Pancreas (tissue), 10 donors: Measurements from ENCODE around the gene INPP5A. TPM values are rescaled to one million over a fixed set of nuclear protein-coding genes. Genes with fewer than 3 reads are reported as not detected.

Source experiments
- ATAC-seq, 4 donors: fragments of 200-7000 bp; cut with Tn5 transposase; one replicate each; pipeline versions ENCODE4 v1.8.0 to v1.9.1; 2020; ENCODE audit warnings: mild to moderate bottlenecking in 4 of 4, moderate library complexity in 4 of 4
- DNase-seq, 6 donors: peaks; one replicate each; pipeline ENCODE4 v3.0.0-alpha.2; 2020
- FAIRE-seq: peaks from 2 replicates; lab custom pipeline; 2012; peaks lifted over from hg19 to GRCh38; lab: Jason Lieb, UNC
- H3K27ac ChIP-seq, 4 donors: fragments of 200-600 bp; sonication (generic); 1 replicate in 3 of 4; 2 replicates in 1 of 4; pipeline versions ENCODE4 v1.5.0 to v1.8.0; 2020
- H3K27me3 ChIP-seq, 4 donors: fragments of 200-600 bp; one replicate each; pipeline ENCODE4 v1.8.0; 2021
- H3K36me3 ChIP-seq, 3 donors: fragments of 200-600 bp; sonication (generic) in 1 of 3; one replicate each; pipeline versions ENCODE4 v1.5.0 to v1.8.0; 2020 to 2021
- H3K4me1 ChIP-seq, 3 donors: fragments of 200-600 bp; one replicate each; pipeline ENCODE4 v1.8.0; 2021
- H3K4me3 ChIP-seq, 4 donors: fragments of 200-600 bp; sonication (generic) in 2 of 4; one replicate each; pipeline versions ENCODE4 v1.5.0 to v1.8.0; 2020 to 2021
- H3K9me3 ChIP-seq, 4 donors: fragments of 200-600 bp; one replicate each; pipeline ENCODE4 v1.8.0; 2021
- CTCF ChIP-seq, 4 donors: fragments of 200-600 bp; sonication (generic) in 3 of 4; IDR thresholded peaks; one replicate each; pipeline versions ENCODE4 v1.5.0 to v1.8.0; 2021; ENCODE audit warnings: antibody characterized with exemption in 4 of 4
- WGBS, 2 donors: extraction: QIAGEN DNeasy Blood & Tissue Kit; methylation state at CpG; one replicate each; pipeline ENCODE4 v1.1.7; 2013; 5-methylcytosine and 5-hydroxymethylcytosine counted together
- intact Hi-C, 3 donors: fragments of 100-400 bp; cut with DNase I; formaldehyde crosslinking; loops; one replicate each; pipeline versions ENCODE4 v1.11.1 to v1.14.2; 2022
- polyA plus RNA-seq, 2 donors: library from polyadenylated mRNA; stranded (reverse); fragments of 200-250 nt; gene quantifications; one replicate each; pipeline ENCODE4 v1.2.3, GENCODE V29; 2013
- total RNA-seq, 6 donors: library from RNA; stranded (reverse); fragmentation: NEBNext Ultra II Directional in 4 of 6; extraction: Animal tissue kit (Norgen Biotek cat#: 25700) in 4 of 6; gene quantifications; one replicate each; pipeline versions ENCODE4 v1.2.1 to v1.2.4, GENCODE V29; 2021 to 2023
- donor health status: healthy with polysubstance abuse.
- donor health status: DM: no; HTN: no; CAD: no; lungs with moderate emphysema.
- donor health status: DM: no; HTN: no; CAD: no.
- donor health status: control.
- donor health status: control.
- donor health status: Bipolar disorder and iron deficiency.
- donor health status: DM: yes; HTN: yes; CAD: no.
- donor health status: DM: no; HTN: no; CAD: no.
- donor health status: DM: no; HTN: no; CAD: no.
- donor health status: DM: yes; HTN: yes; CAD: no.

The INPP5A gene
- total and polyA plus RNA-seq, 8 donors = 5.9 to 15.6 (median 11.3) TPM

- no peaks in the 10 kb centered on the region for H3K4me1 ChIP-seq
- intact Hi-C loops = no loop called here
- ATAC-seq (no peak), FAIRE-seq (no peak), DNase-seq (peak in 3 of 6 donors; percentile 9 to 58 (median 48))
- no peaks in the 10 kb centered on the region for H3K9me3 ChIP-seq
- H3K36me3 ChIP-seq = peaks cover 0 to 11% (median 0%) of the 10 kb centered on the region in 3 donors
- no peak overlapping the region for H3K4me3 ChIP-seq
- TF ChIP-seq CTCF (IDR thresholded peaks at IDR 0.05) = no peak
- no peak overlapping the region for H3K27ac ChIP-seq
- WGBS, 2 donors = 94 to 96% methylated on average over 13 of the region's 13 CpGs
- no peaks in the 10 kb centered on the region for H3K27me3 ChIP-seq
Observed at GRCh38 chr10:132711613-132712121, 174.1 kb downstream of the INPP5A start.

- intact Hi-C loops = no loop called here
- ATAC-seq = no peak
- no peak for TF ChIP-seq CTCF (IDR thresholded peaks at IDR 0.05)
- peak in 3 of 6 donors; percentile 2 to 25 (median 18) for DNase-seq
- no peak overlapping the region for H3K4me3 ChIP-seq
- WGBS, 2 donors = 92 to 96% methylated on average over 10 of the region's 10 CpGs
- no peaks in the 10 kb centered on the region for H3K4me1 ChIP-seq
- peaks cover 0 to 11% (median 0%) of the 10 kb centered on the region in 3 donors for H3K36me3 ChIP-seq
- H3K9me3 ChIP-seq = no peaks in the 10 kb centered on the region
- no peak for FAIRE-seq
- H3K27me3 ChIP-seq = no peaks in the 10 kb centered on the region
- H3K27ac ChIP-seq = no peak overlapping the region
Observed at GRCh38 chr10:132712291-132712690, 174.7 kb downstream of the INPP5A start.

GRCh38 chr10:132712743-132713142 lies 175.2 kb downstream of the INPP5A start:
- no peak for ATAC-seq
- intact Hi-C loops = no loop called here
- DNase-seq = peak in 3 of 6 donors; percentile 2 to 26 (median 15)

GRCh38 chr10:132713421-132714095 lies 176.0 kb downstream of the INPP5A start:
- Histone ChIP-seq H3K4me3 (no peak overlapping the region), H3K36me3 (peaks cover 0 to 8% (median 0%) of the 10 kb centered on the region in 3 donors), H3K4me1 (no peaks in the 10 kb centered on the region), H3K9me3 (no peaks in the 10 kb centered on the region), H3K27ac (peak overlapping the region; percentile 48 to 70 (median 55)), H3K27me3 (no peaks in the 10 kb centered on the region)
- intact Hi-C loops = no loop called here
- WGBS, 2 donors = 85% methylated on average over 29 of the region's 29 CpGs
- FAIRE-seq (no peak), ATAC-seq (peak; percentile 25 to 55 (median 53)), DNase-seq (peak in 4 of 6 donors; percentile 28 to 66 (median 49))
- TF ChIP-seq CTCF (IDR thresholded peaks at IDR 0.05) = no peak

More at GRCh38 chr10:132712743-132713142, 175.2 kb downstream of the INPP5A start:
- Histone ChIP-seq H3K4me1 (no peaks in the 10 kb centered on the region), H3K36me3 (peaks cover 0 to 11% (median 0%) of the 10 kb centered on the region in 3 donors), H3K27ac (no peak overlapping the region), H3K9me3 (no peaks in the 10 kb centered on the region), H3K27me3 (no peaks in the 10 kb centered on the region), H3K4me3 (no peak overlapping the region)
- no peak for TF ChIP-seq CTCF (IDR thresholded peaks at IDR 0.05)
- 93 to 97% methylated on average over 6 of the region's 6 CpGs for WGBS, 2 donors
- no peak for FAIRE-seq
